GM10248 (cell line): ENCODE results near the gene B4GALT2.

Experiments used
- CTCF ChIA-PET: fragments of 300-600 bp; sonication (Branson Sonifier 250); formaldehyde crosslinking; extraction: SDS; loops from one replicate; lab custom pipeline; 2021; ENCODE audit warnings: antibody characterized with exemption; lab: Yijun Ruan, JAX
- POLR2A ChIA-PET: fragments of 350-650 bp; sonication (Branson Sonifier 250); formaldehyde crosslinking; extraction: SDS; loops from one replicate; lab custom pipeline; 2020; ENCODE audit warnings: antibody characterized with exemption; lab: Yijun Ruan, JAX
- DNase-seq: peaks from one replicate; pipeline ENCODE4 v3.0.0; 2012; ENCODE audit errors: extremely low spot score
- TF ChIP-seq, protein P1 (sequence below): IDR thresholded peaks from 2 replicates; pipeline ENCODE4 v1.5.1; 2012; ENCODE audit warnings: mild to moderate bottlenecking, low read depth; ENCODE audit errors: extremely low read depth, missing control alignments, control extremely low read depth

Gene B4GALT2

DNA sequence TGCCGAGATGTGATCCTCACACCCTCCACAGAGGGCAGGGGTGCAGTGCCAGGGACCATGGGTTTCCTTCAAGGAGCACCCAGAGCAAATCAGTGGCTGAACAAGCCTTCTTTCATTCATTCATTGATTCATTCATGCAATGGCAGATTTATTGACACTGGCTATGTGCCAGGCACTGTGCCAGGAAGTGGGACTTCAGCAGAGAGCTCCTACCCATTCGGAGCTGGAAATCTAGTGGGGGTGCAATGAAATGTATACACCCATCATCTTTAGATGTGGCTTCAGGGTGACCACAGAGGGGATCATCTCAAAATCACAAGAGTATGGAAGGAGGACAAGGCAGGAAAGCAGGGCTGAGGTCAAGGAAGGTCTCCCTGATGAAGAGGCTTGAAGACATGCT lies 33.4 kb downstream of the B4GALT2 start:
- ChIA-PET POLR2A (no interaction called here), CTCF (interaction anchor here (0.9 to 4.0 kb wide), 3 partner anchors 24 to 205 kb away, joined by 3 to 22 read pairs (median 13); no protein-coding TSS in a partner anchor)
- no peak for DNase-seq
- TF ChIP-seq, protein P1, sequence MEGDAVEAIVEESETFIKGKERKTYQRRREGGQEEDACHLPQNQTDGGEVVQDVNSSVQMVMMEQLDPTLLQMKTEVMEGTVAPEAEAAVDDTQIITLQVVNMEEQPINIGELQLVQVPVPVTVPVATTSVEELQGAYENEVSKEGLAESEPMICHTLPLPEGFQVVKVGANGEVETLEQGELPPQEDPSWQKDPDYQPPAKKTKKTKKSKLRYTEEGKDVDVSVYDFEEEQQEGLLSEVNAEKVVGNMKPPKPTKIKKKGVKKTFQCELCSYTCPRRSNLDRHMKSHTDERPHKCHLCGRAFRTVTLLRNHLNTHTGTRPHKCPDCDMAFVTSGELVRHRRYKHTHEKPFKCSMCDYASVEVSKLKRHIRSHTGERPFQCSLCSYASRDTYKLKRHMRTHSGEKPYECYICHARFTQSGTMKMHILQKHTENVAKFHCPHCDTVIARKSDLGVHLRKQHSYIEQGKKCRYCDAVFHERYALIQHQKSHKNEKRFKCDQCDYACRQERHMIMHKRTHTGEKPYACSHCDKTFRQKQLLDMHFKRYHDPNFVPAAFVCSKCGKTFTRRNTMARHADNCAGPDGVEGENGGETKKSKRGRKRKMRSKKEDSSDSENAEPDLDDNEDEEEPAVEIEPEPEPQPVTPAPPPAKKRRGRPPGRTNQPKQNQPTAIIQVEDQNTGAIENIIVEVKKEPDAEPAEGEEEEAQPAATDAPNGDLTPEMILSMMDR = no peak

DNA sequence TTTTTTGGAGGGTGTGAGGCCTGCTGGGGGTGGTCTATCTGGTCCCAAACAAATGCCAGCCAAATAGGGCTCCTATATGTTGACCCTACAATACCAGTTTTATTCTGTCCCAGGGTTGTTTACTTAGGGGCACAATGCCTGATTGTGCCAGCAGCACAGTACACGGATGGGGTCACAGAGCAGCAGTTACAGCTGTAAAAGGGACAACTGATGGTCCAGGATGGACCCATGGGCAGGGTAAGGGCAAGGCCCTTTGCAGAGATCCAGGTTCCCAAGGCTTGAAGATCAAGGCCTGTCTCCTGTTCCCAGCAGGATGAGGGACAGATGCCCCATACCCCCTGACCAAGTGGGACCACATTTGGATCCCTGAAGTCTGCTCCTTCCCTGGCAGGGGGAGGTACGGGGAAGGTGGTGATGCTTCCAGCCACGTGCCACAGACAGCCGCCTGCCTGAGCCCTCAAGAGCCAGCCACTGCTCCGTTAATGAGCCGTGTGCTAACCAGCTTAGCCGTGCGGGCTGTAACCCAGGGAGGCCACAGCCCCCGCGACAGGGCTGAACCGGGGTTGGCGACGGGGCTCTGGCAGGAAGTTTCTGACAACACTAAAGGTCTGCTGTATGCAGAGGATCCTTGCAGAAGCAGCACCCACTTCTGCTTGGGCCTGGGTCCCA lies 34.1 kb downstream of the B4GALT2 start:
- no peak for DNase-seq
- ChIA-PET POLR2A (no interaction called here), CTCF (interaction anchor here (2.9 to 4.0 kb wide), 3 partner anchors 8 to 35 kb away, joined by 13 to 22 read pairs (median 19); no protein-coding TSS in a partner anchor)
- TF ChIP-seq, protein P1 = no peak

- ChIA-PET POLR2A (no interaction called here), CTCF (interaction anchor here (0.9 to 3.2 kb wide), 6 partner anchors 7 to 34 kb away, joined by 3 to 19 read pairs (median 8); partner anchors contain the start of gene SLC6A9)
- DNase-seq = no peak
- TF ChIP-seq, protein P1 = no peak
Observed at GRCh38 chr1:44013949-44014348, 34.9 kb downstream of the B4GALT2 start.

DNA sequence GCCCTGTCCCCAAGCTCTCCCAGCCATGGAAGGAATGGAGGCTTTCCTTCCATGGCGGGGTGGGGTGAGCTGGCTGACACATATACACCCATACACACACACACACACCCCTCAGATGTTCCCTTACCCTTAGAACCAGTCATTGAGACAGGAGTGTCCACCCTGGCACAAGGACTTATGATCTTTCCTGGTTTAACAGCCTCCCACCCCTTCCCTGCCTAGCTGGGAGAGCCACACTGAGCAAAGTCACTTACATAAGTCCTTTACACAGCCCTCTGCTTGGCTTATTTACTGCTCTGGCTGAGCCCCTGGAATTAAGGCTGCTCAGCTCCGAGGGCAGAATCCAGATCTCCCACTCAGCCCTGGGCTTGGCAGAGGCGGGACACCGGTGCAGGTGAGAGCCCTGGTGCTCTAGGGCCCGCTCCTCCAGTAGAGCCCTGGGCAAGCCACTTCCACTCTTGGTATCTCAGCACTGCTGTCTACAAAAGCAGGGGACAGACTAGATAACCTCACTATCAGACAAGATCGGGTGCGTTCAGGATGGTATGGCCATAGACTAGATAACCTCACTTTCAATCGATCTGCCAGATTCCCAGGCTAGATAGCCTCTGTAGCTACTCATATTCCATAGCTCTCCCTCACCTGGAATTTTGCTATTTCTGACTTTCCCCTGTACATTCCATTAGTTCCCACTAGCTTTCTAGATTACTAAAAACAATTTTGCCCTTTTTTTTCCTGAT lies 35.5 kb downstream of the B4GALT2 start:
- ChIA-PET CTCF (interaction anchor here (0.6 to 2.9 kb wide), 8 partner anchors 8 to 43 kb away, joined by 3 to 19 read pairs (median 5); partner anchors contain the start of gene SLC6A9), POLR2A (no interaction called here)
- TF ChIP-seq, protein P1 = no peak
- no peak for DNase-seq

DNA sequence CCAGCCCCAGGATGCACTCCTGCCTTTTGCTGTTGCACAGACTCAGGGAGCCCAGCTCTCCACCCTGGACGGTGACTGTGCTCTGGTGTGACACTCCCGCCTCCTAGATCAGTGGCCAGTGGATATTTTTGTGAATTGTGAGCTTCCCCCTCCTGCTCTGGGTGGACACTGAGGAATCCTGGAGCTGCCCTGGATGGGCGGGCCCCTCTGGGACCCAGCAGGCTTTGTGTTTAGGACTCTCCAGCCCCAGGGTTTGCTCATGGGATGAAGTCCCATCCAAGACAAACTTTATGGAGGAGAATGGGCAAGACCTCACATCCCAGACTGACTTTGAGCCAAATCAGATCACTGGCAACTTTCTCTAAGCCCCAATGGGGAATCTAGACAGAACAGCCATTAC lies 36.2 kb downstream of the B4GALT2 start:
- TF ChIP-seq, protein P1 = no peak
- CTCF ChIA-PET = interaction anchor here (0.6 to 2.9 kb wide), 7 partner anchors 9 to 42 kb away, joined by 3 to 19 read pairs (median 7); partner anchors contain the start of gene SLC6A9
- POLR2A ChIA-PET = no interaction called here
- DNase-seq = no peak
